SK-N-SH (cell line): Measurements from ENCODE around the gene GSTM2. TPM values are rescaled to one million over a fixed set of nuclear protein-coding genes. Genes with fewer than 3 reads are reported as not detected.

Experiments used
- CTCF ChIA-PET: fragments of 300-600, 350-600 bp; formaldehyde crosslinking; extraction: SDS; loops from one replicate; lab custom pipeline; 2021; lab: Yijun Ruan, JAX
- POLR2A ChIA-PET: fragments of 350-600 bp; sonication (Branson Sonifier 250); formaldehyde crosslinking; extraction: SDS; loops from one replicate; lab custom pipeline; 2020; ENCODE audit warnings: antibody characterized with exemption, inconsistent platforms; lab: Yijun Ruan, JAX
- DNase-seq: peaks from one replicate; pipeline ENCODE4 v3.0.0; 2012
- H2AFZ ChIP-seq: fragments of 200-600 bp; sonication (generic); 2 replicates; pipeline ENCODE4 v1.8.1; 2016; ENCODE audit warnings: antibody characterized with exemption, mild to moderate bottlenecking, low read depth
- H3F3A ChIP-seq: fragments of 200-600 bp; sonication (generic); replicated peaks from 2 replicates; pipeline ENCODE3; 2016; ENCODE audit warnings: antibody characterized with exemption, mild to moderate bottlenecking; ENCODE audit not compliant: insufficient read depth
- H3K27ac ChIP-seq, 2 experiments: fragments of 200-500 bp in 1 of 2; fragments of 200-600 bp in 1 of 2; sonication (Bioruptor generic) in 1 of 2; sonication (generic), shearing (Covaris generic) in 1 of 2; 2 replicates each; pipeline versions ENCODE4 v1.5.1 to v1.6.1; 2014 to 2016; ENCODE audit warnings: low read depth in 2 of 2, inconsistent platforms in 1 of 2, low read length in 1 of 2, mild to moderate bottlenecking in 1 of 2, mixed read lengths in 1 of 2
- H3K27me3 ChIP-seq: fragments of 200-600 bp; sonication (generic), shearing (Covaris generic); 2 replicates; pipeline ENCODE4 v1.6.1; 2016; ENCODE audit warnings: mixed run types; ENCODE audit not compliant: insufficient read depth
- H3K36me3 ChIP-seq, 2 experiments: fragments of 200-500 bp in 1 of 2; fragments of 200-600 bp in 1 of 2; sonication (Bioruptor generic) in 1 of 2; sonication (generic) in 1 of 2; replicated peaks in 1 of 2; 2 replicates each; pipeline versions ENCODE3 to v1.5.1; 2014 to 2016; ENCODE audit warnings: low read length in 1 of 2, mild to moderate bottlenecking in 1 of 2; ENCODE audit not compliant: insufficient read depth in 2 of 2, control insufficient read depth in 1 of 2
- H3K4me1 ChIP-seq, 2 experiments: fragments of 200-500 bp in 1 of 2; fragments of 200-600 bp in 1 of 2; sonication (Bioruptor generic) in 1 of 2; sonication (generic), shearing (Covaris generic) in 1 of 2; 2 replicates each; pipeline versions ENCODE4 v1.5.1 to v1.6.1; 2014 to 2016; ENCODE audit warnings: low read depth in 1 of 2, low read length in 1 of 2, mixed run types in 1 of 2; ENCODE audit not compliant: insufficient read depth in 2 of 2, control insufficient read depth in 1 of 2
- H3K4me2 ChIP-seq: fragments of 200-600 bp; sonication (generic), shearing (Covaris generic); 2 replicates; pipeline ENCODE4 v1.6.1; 2017; ENCODE audit warnings: mixed run types
- H3K4me3 ChIP-seq, 2 experiments: fragments of 200-500 bp in 1 of 2; fragments of 200-600 bp in 1 of 2; sonication (Bioruptor generic) in 1 of 2; sonication (generic), shearing (Covaris generic) in 1 of 2; 2 replicates each; pipeline versions ENCODE4 v1.5.1 to v1.8.1; 2014 to 2016; ENCODE audit warnings: low read depth in 2 of 2, inconsistent platforms in 1 of 2, low read length in 1 of 2, mild to moderate bottlenecking in 1 of 2, mixed read lengths in 1 of 2, moderate library complexity in 1 of 2
- H3K79me2 ChIP-seq: fragments of 200-600 bp; sonication (generic); 2 replicates; pipeline ENCODE4 v1.8.1; 2017; ENCODE audit warnings: mild to moderate bottlenecking; ENCODE audit not compliant: insufficient read depth
- H3K9ac ChIP-seq: fragments of 200-600 bp; sonication (generic); 2 replicates; pipeline ENCODE4 v1.6.1; 2017; ENCODE audit warnings: mixed run types
- H3K9me2 ChIP-seq: fragments of 200-600 bp; sonication (generic); 2 replicates; pipeline ENCODE4 v1.6.1; 2017; ENCODE audit warnings: mixed run types
- H3K9me3 ChIP-seq: fragments of 200-600 bp; sonication (generic); 2 replicates; pipeline ENCODE4 v1.6.1; 2017; ENCODE audit warnings: mixed run types, mild to moderate bottlenecking, moderate library complexity
- H4K20me1 ChIP-seq: fragments of 200-600 bp; sonication (generic); 2 replicates; pipeline ENCODE4 v1.6.1; 2017; ENCODE audit warnings: mild to moderate bottlenecking, mixed run types; ENCODE audit not compliant: insufficient read depth
- ELF1 ChIP-seq: IDR thresholded peaks from 2 replicates; pipeline ENCODE4 v1.4.0; 2012
- EZH2phosphoT487 ChIP-seq: fragments of 200-600 bp; sonication (generic); IDR thresholded peaks from 2 replicates; pipeline ENCODE4 v1.6.1; 2017; ENCODE audit warnings: low read depth, mixed run types, mild to moderate bottlenecking, antibody characterized with exemption, moderate library complexity, borderline replicate concordance
- FOXM1 ChIP-seq: IDR thresholded peaks from 2 replicates; pipeline ENCODE4 v1.4.0; 2012; ENCODE audit warnings: low read depth, mild to moderate bottlenecking
- JUND ChIP-seq: IDR thresholded peaks from 2 replicates; pipeline ENCODE4 v1.4.0; 2012
- MXI1 ChIP-seq: IDR thresholded peaks from 2 replicates; pipeline ENCODE4 v1.6.1; 2012; ENCODE audit warnings: mild to moderate bottlenecking, low read depth, low read length, improper control_type of control experiment
- POLR2AphosphoS5 ChIP-seq: IDR thresholded peaks from 2 replicates; pipeline ENCODE4 v1.6.1; 2012; ENCODE audit warnings: low read depth, low read length
- RCOR1 ChIP-seq: fragments of 150-350 bp; IDR thresholded peaks from 2 replicates; pipeline ENCODE4 v1.6.1; 2017; ENCODE audit warnings: antibody characterized with exemption, low read length
- REST ChIP-seq: IDR thresholded peaks from 2 replicates; pipeline ENCODE4 v1.6.1; 2012; ENCODE audit warnings: mild to moderate bottlenecking, low read depth, low read length, moderate library complexity
- TAF1 ChIP-seq: IDR thresholded peaks from 2 replicates; pipeline ENCODE4 v1.6.1; 2012; ENCODE audit warnings: low read depth, mild to moderate bottlenecking, low read length, moderate library complexity, borderline replicate concordance
- TCF12 ChIP-seq: IDR thresholded peaks from 2 replicates; pipeline ENCODE4 v1.4.0; 2012
- TEAD4 ChIP-seq: IDR thresholded peaks from 2 replicates; pipeline ENCODE4 v1.4.0; 2012; ENCODE audit warnings: mild to moderate bottlenecking, borderline replicate concordance; ENCODE audit not compliant: insufficient read depth
- USF2 ChIP-seq: fragments of 150-350 bp; IDR thresholded peaks from 2 replicates; pipeline ENCODE4 v1.6.1; 2017; ENCODE audit warnings: antibody characterized with exemption, low read length, low read depth, borderline replicate concordance
- YY1 ChIP-seq: IDR thresholded peaks from 2 replicates; pipeline ENCODE4 v1.4.0; 2012; ENCODE audit warnings: low read depth, mild to moderate bottlenecking
- ZBTB33 ChIP-seq: IDR thresholded peaks from 2 replicates; pipeline ENCODE4 v1.4.0; 2012; ENCODE audit warnings: low read depth, borderline replicate concordance
- WGBS: methylation state at CpG from one replicate; pipeline ENCODE4 v1.1.6; 2017; ENCODE audit warnings: low lambda C conversion rate; 5-methylcytosine and 5-hydroxymethylcytosine counted together
- polyA plus RNA-seq, 3 experiments: library from polyadenylated mRNA; depleted of rRNA; stranded (reverse); fragments of >200 nt; gene quantifications; 2 replicates each; pipeline ENCODE4 v1.2.3, GENCODE V29; 2012
- TF ChIP-seq, protein P1 (sequence below): fragments of 150-350 bp; IDR thresholded peaks from 2 replicates; pipeline ENCODE4 v1.6.1; 2016; ENCODE audit warnings: mild to moderate bottlenecking, low read depth, low read length
- TF ChIP-seq, protein P2 (sequence below): IDR thresholded peaks from 2 replicates; pipeline ENCODE4 v1.4.0; 2012; ENCODE audit warnings: low read depth, borderline replicate concordance
- TF ChIP-seq, protein P3 (sequence below): IDR thresholded peaks from 2 replicates; pipeline ENCODE4; 2012
- TF ChIP-seq, protein P4 (sequence below): fragments of 200-600 bp; sonication (generic); IDR thresholded peaks from 2 replicates; pipeline ENCODE4 v1.6.1; 2017; ENCODE audit warnings: antibody characterized with exemption, mild to moderate bottlenecking, moderate library complexity

Gene GSTM2
- polyA plus RNA-seq, 1 of the 3 experiments (the other 2 are of a cell fraction): 70.2 TPM

DNA sequence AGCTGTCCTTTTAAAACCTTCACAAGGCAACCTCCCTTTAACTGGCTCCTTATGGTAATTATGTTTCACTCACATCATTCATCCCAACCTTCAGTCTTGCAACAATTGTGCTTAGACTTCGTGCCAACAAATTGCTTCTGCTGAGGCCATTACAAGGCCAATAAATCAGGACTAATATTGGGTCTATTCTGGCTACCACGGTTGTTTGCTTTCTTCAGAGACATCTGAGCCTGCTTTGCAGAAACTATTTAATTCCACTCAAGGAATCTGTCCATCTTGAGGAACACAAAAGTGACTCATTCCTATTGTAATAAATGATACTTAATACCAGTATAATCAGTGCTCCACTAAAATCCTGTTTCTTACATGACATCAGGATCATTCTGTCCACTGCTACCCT lies 14.6 kb upstream of the GSTM2 start (continued):
- TF ChIP-seq, protein P1, sequence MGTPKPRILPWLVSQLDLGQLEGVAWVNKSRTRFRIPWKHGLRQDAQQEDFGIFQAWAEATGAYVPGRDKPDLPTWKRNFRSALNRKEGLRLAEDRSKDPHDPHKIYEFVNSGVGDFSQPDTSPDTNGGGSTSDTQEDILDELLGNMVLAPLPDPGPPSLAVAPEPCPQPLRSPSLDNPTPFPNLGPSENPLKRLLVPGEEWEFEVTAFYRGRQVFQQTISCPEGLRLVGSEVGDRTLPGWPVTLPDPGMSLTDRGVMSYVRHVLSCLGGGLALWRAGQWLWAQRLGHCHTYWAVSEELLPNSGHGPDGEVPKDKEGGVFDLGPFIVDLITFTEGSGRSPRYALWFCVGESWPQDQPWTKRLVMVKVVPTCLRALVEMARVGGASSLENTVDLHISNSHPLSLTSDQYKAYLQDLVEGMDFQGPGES: no peak
- TF ChIP-seq, all 33 proteins: peak for 4

GRCh38 chr1:109654519-109654918 lies 13.3 kb upstream of the GSTM2 start:
- ChIA-PET POLR2A (interaction anchor here (3.3 kb wide), 1 partner anchor 106 kb away, joined by 13 read pairs; the partner anchor contains the start of gene GNAI3), CTCF (interaction anchor here (1.5 to 4.0 kb wide), 6 partner anchors 14 to 330 kb away, joined by 4 to 29 read pairs (median 14); partner anchors contain the start of gene AHCYL1)
- H3K4me1 ChIP-seq: peaks cover 12 to 24% of the 10 kb centered on the region in 2 experiments
- no peaks in the 10 kb centered on the region for H3K9me3 ChIP-seq
- no peak overlapping the region for H3K9ac ChIP-seq
- no peaks in the 10 kb centered on the region for H3K9me2 ChIP-seq
- no peaks in the 10 kb centered on the region for H3K27me3 ChIP-seq
- DNase-seq: no peak
- TF ChIP-seq REST (no peak), EZH2phosphoT487 (no peak), MXI1 (no peak), JUND (no peak), TAF1 (no peak), TCF12 (no peak), ZBTB33 (no peak), USF2 (no peak), TEAD4 (no peak), POLR2AphosphoS5 (no peak), RCOR1 (no peak), FOXM1 (no peak), YY1 (no peak), ELF1 (no peak)
- TF ChIP-seq, protein P2, sequence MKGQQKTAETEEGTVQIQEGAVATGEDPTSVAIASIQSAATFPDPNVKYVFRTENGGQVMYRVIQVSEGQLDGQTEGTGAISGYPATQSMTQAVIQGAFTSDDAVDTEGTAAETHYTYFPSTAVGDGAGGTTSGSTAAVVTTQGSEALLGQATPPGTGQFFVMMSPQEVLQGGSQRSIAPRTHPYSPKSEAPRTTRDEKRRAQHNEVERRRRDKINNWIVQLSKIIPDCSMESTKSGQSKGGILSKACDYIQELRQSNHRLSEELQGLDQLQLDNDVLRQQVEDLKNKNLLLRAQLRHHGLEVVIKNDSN: no peak
- TF ChIP-seq, protein P3, sequence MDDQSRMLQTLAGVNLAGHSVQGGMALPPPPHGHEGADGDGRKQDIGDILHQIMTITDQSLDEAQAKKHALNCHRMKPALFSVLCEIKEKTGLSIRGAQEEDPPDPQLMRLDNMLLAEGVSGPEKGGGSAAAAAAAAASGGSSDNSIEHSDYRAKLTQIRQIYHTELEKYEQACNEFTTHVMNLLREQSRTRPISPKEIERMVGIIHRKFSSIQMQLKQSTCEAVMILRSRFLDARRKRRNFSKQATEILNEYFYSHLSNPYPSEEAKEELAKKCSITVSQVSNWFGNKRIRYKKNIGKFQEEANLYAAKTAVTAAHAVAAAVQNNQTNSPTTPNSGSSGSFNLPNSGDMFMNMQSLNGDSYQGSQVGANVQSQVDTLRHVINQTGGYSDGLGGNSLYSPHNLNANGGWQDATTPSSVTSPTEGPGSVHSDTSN: no peak
- TF ChIP-seq, protein P4, sequence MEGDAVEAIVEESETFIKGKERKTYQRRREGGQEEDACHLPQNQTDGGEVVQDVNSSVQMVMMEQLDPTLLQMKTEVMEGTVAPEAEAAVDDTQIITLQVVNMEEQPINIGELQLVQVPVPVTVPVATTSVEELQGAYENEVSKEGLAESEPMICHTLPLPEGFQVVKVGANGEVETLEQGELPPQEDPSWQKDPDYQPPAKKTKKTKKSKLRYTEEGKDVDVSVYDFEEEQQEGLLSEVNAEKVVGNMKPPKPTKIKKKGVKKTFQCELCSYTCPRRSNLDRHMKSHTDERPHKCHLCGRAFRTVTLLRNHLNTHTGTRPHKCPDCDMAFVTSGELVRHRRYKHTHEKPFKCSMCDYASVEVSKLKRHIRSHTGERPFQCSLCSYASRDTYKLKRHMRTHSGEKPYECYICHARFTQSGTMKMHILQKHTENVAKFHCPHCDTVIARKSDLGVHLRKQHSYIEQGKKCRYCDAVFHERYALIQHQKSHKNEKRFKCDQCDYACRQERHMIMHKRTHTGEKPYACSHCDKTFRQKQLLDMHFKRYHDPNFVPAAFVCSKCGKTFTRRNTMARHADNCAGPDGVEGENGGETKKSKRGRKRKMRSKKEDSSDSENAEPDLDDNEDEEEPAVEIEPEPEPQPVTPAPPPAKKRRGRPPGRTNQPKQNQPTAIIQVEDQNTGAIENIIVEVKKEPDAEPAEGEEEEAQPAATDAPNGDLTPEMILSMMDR: no peak
- no peak overlapping the region for H3K4me3 ChIP-seq
- H4K20me1 ChIP-seq: no peaks in the 10 kb centered on the region
- no peak overlapping the region for H3K4me2 ChIP-seq
- H3K79me2 ChIP-seq: no peaks in the 10 kb centered on the region
- peaks cover 0 to 4% of the 10 kb centered on the region in 2 experiments for H3K36me3 ChIP-seq
- no peak overlapping the region for H2AFZ ChIP-seq
- no peak overlapping the region for H3K27ac ChIP-seq
- no peaks in the 10 kb centered on the region for H3F3A ChIP-seq
- WGBS: 92% methylated on average over 12 of the region's 12 CpGs
